ENCODE results near the gene RHBDD1.

Gene RHBDD1

GRCh38 chr2:226943862-226944620, 108.2 kb downstream of the RHBDD1 start:
- DNase-seq, result no peak

- no peak for DNase-seq
Observed at GRCh38 chr2:226953206-226953605, 117.4 kb downstream of the RHBDD1 start.

DNA sequence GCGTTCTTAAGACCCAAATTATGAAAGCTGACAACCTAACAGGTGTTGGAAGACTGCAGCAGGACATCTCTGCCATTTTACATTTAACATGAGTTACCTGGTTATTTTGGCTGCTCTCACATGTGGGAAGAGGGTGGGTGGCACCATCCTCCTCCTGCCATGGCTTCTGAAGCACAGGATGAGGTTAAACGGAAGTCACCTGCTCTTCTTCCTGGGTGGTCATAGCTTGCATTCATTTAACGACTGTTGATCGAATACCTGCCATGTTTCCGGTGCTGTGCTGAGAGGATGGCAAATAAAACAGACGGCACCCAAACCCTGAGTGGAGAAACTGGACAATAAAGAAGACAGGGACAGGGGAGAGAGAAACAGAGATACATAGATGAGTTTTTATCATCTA, 118.0 kb downstream of the RHBDD1 start:
- DNase-seq, result no peak

DNA sequence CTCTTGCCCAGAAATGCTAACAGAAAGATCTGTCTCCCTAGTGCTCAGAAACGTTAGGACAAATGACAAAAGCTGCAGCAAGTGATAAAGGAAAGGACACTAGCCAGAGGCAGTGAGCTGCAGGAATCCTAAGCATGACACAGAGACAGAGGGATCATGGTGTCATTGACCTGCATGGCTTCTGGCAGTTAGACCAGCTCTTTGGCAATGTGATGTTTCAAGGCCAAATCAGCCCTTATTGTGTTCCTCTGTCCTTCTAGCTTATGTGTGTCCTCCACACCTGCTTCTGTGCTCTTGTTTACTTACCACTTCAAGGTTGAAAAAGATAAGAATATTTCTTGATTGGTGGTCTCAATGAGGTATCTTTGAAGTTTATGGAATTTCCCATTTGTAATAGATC, 120.8 kb downstream of the RHBDD1 start:
- no peak for DNase-seq

DNA sequence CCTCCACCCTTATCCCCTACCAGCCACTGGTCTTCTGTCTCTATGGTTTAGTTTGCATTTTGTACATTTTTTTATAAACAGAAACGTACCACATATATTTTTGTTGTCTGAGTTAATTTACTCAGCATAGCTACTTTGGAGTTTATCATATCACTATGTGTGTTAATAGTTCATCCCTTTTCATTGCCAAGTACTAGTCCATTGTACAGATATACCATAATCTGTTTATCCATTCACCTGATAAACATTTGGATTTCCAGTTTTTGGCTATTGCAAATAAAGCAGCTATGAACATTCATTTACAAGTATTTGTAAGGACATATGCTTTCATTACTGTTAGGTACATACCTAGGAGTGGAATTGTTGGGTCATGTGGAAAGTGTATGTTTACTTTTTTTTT, 123.6 kb downstream of the RHBDD1 start:
- DNase-seq, result no peak

GRCh38 chr2:226962176-226962773, 126.4 kb downstream of the RHBDD1 start:
- DNase-seq, result no peak

DNA sequence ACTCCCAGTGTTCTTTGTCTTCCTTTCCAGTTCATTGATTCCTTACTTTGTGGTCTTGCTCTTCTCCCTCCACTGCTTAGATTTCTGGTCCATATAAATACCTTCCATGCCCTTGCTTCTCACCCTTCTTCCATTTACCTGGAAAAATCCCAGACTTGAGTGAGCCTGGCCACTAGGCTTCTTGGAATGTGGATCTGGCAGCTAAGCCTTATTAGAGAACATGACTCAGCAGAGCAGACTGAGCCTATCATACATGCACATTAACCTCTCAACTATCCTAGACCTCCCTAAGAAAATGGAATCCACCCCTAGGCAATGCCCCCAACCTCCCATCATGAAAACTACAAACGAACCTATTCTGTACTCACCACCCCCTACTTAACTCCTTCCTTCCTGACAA, 127.7 kb downstream of the RHBDD1 start:
- no peak for DNase-seq

DNA sequence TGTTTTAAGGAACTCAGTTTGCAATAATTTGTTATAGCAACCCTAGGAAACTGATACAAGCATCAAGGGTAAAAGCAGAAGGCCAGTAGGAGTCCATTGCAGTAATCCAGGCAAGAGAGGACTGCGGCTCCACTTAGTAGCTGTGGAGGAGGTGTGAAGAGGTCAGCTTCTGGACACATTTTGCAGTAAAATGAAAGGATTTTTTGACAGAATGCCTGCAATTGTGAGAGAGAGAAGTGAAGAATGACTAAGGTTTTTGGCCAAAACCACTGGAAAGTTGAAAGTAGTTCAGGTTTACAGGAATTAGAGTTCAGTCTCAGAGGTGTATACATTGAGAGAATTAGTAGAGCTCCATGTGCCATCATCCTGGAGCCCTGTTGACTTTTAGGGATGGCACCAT, 129.5 kb downstream of the RHBDD1 start:
- no peak for DNase-seq

DNA sequence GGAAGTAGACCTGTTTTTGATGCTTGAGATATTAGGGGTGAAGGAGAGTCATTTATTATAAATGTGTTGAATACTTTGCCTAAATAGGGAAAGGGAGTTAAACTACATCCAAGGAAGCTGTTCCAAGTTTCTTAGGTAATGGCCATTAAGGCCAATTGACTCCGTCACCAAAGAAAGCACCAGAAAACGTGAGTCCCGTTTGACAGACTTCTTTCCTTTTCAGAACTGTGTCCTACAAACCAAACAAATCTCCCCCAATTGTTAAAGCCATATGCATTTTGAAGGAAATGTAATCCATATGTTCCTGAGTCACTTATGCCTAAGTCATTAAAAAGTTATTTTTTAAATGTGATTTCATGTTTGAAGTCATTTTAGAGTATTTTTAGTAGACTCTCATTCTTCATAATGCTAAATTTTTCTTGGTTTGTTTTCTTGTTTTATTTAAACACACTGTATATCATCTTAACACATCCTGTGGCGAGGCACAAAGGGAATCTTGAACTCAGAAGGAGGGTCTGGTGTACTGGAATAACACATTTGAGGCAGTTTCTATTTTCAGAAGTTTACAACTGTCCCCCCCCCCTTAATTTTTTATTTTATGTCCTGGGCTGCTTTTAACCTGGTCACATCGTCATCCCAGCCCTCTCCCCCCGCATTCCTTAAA, 133.7 kb downstream of the RHBDD1 start:
- no peak for DNase-seq

DNA sequence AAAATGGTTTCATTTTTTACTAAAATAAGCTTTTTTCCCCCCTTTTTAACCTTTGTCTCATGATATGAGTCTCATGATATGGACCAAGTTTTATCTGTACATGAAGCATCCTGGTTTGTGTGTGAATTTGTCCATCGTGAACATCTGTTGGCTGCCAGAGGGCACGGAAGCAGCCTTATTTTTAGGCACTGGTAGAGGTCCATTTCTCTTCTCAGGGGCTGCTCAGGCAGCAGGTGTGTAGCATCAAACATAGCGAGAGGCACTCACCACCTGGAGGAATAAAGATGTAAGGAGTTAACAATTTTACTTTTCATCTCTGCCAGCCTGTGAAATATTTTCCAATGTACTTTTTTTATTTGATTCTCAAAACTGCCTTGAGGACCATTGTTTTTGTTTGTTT, 134.5 kb downstream of the RHBDD1 start:
- DNase-seq, result no peak

DNA sequence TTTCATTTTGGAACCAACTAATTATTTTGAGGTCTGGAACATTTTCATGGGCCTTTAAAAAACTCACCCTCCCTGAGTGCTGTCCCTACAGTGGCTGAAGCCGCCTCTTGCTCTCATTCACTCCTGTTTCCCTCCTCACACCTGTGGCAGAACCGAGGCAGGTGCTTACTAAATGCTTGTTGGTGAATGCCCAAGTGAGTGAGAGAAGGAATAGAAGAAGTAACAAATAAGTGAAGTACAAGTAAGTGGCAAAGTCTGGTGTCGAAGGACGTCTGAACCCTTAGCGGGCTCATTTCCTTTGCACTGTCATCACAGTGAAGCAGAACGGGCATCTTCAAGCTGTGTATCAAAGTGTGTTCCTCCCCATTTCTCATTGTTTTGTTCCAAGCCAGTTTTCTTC, 135.2 kb downstream of the RHBDD1 start:
- DNase-seq, result no peak

GRCh38 chr2:226971770-226972169, 135.9 kb downstream of the RHBDD1 start:
- no peak for DNase-seq

GRCh38 chr2:226973816-226974215, 138.0 kb downstream of the RHBDD1 start:
- no peak for DNase-seq

DNA sequence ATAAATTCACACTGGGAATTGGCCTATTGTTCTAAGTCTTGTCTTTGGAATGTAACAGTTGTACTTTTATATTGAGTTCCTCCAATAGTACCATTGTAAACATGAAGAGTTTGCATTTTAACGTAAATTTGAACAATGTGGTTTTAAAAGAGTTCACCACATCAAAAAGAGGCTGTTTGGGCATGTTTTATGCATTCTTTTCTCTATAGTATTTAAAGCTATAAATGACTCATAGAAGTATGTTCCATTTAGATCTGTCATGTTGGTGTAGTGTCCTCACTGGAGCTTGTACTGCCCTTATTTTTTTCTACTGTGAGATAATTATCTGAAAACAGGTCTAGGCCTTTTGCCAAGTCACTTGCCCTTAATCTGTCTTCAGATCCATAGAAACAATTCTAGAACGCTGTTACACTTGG, 141.9 kb downstream of the RHBDD1 start:
- no peak for DNase-seq

DNA sequence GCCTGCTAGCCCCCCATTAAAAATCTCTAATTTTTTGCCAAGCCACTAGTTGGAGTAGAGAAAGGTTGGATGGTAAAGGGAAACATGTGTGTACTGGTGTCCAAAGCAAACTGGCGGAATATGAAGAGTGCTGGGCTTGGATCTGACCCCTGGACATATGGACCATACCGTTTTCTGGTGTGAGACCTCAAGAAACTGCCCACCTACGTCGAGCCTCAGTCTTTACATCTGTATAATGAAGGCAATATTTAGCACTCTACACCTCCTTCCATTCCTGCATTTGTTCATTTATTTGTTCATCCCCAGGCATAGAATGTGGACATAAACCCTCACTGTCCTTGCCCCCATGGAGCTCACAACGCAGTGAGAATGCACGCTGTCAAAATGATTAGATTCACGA, 142.4 kb downstream of the RHBDD1 start:
- no peak for DNase-seq

DNA sequence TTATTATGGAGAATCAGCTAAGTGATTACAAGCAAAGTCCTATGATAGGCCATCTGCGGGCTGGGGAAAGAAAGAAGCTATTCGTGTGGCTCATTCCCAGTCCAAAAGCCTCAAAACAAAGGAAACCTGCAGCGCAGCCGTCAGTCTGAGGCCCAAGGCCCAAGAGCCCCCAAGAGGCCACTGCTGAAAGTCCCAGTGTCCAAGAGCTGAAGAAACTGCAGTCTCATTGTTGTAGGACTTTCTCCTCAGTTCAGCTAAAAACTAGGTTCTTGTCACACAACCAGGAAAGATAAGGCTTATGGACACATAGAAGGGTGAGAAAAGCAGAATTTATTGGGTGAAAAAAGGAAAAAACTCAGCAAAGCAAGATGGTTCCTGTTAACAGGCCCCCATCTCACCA, 143.2 kb downstream of the RHBDD1 start:
- no peak for DNase-seq

DNA sequence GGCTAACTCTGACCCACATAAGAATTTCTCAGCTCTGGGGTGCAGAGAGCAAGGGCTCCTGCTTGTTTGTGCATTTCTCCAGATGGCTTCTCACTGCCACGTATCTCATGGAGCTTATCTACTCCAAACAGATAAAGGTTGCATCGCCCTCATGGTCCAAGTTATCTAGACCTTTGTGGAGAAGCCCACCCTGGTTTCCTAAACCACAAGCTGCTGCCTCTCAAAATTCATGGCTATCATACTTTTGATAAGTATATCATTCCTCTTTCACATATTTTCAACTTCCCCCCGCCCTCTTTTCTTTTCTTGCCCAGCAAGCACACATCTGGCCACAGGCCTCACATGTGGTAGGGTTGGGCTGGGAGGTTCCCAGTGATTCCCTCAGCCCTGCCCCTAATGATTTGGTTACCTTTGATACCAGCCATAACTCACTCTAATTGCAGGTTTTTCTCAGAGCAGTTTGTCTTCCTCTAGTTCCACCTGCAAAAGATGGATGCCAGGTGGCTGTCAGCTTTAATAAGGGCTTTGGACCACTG, 146.0 kb downstream of the RHBDD1 start:
- DNase-seq, result no peak

DNA sequence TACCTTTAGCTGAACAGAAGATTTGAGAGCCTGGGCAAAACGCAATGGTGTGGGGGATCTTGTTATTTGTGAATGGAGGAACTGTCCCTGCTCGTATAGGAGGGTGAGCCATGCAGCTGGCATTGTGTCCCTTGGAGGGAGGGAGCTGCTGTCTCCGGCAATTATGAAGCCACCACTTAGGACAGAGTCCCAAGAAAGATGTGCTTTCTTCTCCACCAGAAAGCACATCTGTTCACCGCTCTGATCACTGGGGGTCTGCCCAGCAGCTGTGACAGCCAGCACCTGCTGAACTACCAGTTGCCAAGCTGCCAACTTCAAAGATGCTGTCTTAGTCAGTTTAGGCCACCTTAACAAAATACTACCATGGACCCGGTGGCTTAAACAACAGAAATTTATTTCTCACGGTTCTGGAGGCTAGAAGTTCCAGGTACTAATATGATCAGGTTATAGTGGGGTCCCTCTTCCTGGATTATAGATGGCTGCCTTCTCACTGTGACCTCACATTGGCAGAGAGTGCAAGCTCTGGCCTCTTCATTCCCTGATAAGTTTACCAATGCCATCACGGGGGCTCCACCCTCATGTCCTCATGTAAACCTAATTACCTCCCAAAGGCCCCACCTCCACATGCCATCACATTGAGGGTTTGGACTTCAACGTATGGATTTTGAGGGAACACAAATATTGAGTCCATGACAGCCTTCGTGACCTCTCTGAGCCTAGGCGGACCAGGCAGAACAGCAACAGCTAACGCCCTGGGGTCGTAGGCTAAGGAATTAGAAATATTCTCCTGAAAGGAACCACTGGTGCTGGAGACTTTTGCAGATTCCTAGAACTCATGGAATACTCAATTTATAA, 148.3 kb downstream of the RHBDD1 start:
- no peak for DNase-seq

- DNase-seq, result no peak
Observed at GRCh38 chr2:226984750-226985582, 149.1 kb downstream of the RHBDD1 start.

- no peak for DNase-seq
Observed at GRCh38 chr2:226985583-226985946, 149.7 kb downstream of the RHBDD1 start.

GRCh38 chr2:226991663-226992062, 155.8 kb downstream of the RHBDD1 start:
- DNase-seq, result no peak

DNA sequence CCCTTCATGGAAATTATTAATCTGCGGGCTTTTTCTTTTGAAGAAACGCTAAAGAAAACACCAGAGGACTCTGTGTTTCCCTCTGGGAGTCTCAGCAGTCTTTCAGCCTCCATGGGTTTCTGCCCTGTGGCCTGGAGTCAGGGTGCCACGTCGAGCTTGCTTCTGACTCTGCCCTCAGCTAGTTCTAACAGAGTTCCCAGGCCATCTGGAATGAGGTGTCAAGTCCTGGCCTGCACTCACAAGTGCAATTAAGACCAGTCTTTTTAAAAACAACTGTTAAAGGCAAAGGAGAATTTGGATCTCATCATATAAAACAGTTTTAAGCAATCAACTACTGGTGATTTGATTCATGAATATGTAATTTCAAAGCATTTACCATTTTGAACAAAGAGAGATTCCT, 157.3 kb downstream of the RHBDD1 start:
- DNase-seq, result no peak

Measured in stimulated activated CD4-positive, alpha-beta T cell treated with anti-CD3 and anti-CD28 coated beads, Interleukin-2, amount 100 ng/mL, for 48 hours (primary cell).